Lower leg skin (tissue), 4 donors: Measurements from ENCODE around the gene CCDC14. TPM values are rescaled to one million over a fixed set of nuclear protein-coding genes. Genes with fewer than 3 reads are reported as not detected.
"Not testable (repeated sequence)": the region's sequence is repeated elsewhere in the genome, so short reads cannot be mapped to it uniquely, and the experiment has no call there.

Experiments used
- DNase-seq, 2 donors: peaks; one replicate each; pipeline ENCODE4 v3.0.0-alpha.2; 2019; ENCODE audit warnings: low spot score in 2 of 2
- H3K4me3 ChIP-seq: fragments of 200-600 bp; sonication (generic); 2 replicates; pipeline ENCODE4 v1.5.1; 2017; ENCODE audit warnings: mild to moderate bottlenecking, low read depth; ENCODE audit not compliant: poor library complexity, severe bottlenecking
- POLR2A ChIP-seq, 2 donors: fragments of 450-650 bp; IDR thresholded peaks; one replicate each; pipeline ENCODE4 v1.6.1; 2016 to 2017; ENCODE audit warnings: antibody characterized with exemption in 2 of 2, mild to moderate bottlenecking in 1 of 2, moderate library complexity in 1 of 2
- WGBS, 2 donors: methylation state at CpG; one replicate each; pipeline ENCODE4 v1.1.5; 2018; 5-methylcytosine and 5-hydroxymethylcytosine counted together
- intact Hi-C: fragments of 100-400 bp; cut with DNase I; formaldehyde crosslinking; loops from one replicate; pipeline ENCODE4 v1.15.0; 2023; ENCODE audit warnings: low total_unique reads
- total RNA-seq, 4 donors: library from RNA; depleted of rRNA; stranded (reverse); fragments of >200 nt; gene quantifications; one replicate each; pipeline ENCODE4 v1.1.0, GENCODE V29; 2016
- TF ChIP-seq, protein P1 (sequence below), 3 donors: fragments of 450-650 bp; IDR thresholded peaks; one replicate each; pipeline ENCODE4 v1.5.1; 2016; ENCODE audit warnings: antibody characterized with exemption in 3 of 3, mild to moderate bottlenecking in 3 of 3, moderate library complexity in 2 of 3

CCDC14 gene
- total RNA-seq, 4 donors from 2014 or later = 9.8 to 20.1 (median 12.9) TPM

DNA sequence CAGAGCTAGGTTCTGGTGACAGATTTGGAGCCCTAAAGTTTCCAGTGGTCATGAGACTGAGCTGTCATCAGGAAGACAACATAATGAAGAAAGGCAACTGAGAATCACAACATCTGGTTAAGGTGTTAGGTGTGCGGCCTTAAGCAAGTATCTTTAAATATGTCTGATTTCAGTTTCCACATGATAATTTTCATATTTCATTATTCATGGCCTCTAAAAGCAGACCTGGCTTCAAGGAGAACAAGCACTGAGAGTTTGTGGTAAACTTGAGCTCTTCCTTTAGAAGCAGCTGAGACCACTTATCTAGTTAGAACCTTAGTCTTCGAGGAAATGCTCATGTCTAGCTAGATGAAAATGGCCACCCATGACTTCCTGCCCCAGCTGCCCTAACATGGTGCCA lies 51.2 kb downstream of the CCDC14 start:
- no peak for TF ChIP-seq POLR2A (IDR thresholded peaks at IDR 0.05)
- TF ChIP-seq, protein P1, sequence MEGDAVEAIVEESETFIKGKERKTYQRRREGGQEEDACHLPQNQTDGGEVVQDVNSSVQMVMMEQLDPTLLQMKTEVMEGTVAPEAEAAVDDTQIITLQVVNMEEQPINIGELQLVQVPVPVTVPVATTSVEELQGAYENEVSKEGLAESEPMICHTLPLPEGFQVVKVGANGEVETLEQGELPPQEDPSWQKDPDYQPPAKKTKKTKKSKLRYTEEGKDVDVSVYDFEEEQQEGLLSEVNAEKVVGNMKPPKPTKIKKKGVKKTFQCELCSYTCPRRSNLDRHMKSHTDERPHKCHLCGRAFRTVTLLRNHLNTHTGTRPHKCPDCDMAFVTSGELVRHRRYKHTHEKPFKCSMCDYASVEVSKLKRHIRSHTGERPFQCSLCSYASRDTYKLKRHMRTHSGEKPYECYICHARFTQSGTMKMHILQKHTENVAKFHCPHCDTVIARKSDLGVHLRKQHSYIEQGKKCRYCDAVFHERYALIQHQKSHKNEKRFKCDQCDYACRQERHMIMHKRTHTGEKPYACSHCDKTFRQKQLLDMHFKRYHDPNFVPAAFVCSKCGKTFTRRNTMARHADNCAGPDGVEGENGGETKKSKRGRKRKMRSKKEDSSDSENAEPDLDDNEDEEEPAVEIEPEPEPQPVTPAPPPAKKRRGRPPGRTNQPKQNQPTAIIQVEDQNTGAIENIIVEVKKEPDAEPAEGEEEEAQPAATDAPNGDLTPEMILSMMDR (IDR thresholded peaks at IDR 0.05) = no peak
- H3K4me3 ChIP-seq = no peak overlapping the region
- intact Hi-C loops = no loop called here
- 89 to 93% methylated on average over 2 of the region's 2 CpGs for WGBS, 2 donors
- DNase-seq = no peak

DNA sequence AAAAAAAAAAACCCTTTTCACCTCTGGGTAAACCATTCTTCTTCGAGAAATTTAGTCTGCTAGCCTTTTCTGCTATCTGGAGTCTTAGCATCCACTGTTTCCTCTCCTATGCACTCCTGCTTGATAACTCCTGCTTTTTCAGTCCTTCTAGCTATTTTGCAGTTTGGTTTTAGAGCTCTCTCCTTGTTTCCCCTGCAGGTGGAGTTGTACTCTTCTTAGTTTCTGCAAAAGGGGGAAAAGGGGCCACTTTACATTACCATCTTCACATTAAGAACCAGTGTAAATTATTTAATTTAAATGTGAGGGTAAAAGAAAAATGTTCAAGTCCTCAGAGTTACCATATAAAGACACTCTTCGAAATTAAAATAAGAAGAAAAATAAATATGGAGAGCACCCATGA lies 53.3 kb downstream of the CCDC14 start:
- DNase-seq = no peak
- TF ChIP-seq POLR2A (IDR thresholded peaks at IDR 0.05) = no peak
- TF ChIP-seq, protein P1 (IDR thresholded peaks at IDR 0.05) = no peak

DNA sequence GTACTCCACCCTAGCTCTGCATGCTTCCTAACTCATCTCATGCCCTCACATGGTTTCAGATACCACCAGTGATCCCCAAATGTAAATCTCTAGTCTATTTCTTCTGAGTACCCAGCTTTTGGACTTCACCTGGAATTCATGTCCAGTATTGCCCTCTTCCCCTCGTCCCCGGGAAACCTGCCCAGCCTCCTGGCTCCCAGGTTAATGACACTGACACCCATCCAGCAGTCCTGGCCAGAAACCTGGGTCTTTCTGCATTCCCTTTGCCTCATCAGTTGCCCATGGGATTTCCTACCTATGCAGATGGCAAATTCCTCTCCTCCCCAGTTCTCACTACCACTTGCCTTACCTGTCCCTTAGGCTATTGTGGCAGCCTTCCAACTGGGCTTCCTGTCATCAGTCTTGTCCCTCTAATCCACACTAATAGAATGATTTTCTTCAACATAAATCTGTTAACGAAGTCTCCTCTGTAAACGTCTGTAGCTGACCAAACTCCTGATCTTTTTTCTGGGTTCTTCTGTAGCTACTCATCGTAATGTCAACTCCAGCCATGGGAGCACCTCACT lies 61.6 kb downstream of the CCDC14 start:
- intact Hi-C loops = no loop called here
- no peak overlapping the region for H3K4me3 ChIP-seq
- no peak for DNase-seq
- WGBS, 2 donors = 70 to 75% methylated on average over 5 of the region's 5 CpGs
- TF ChIP-seq, protein P1 (IDR thresholded peaks at IDR 0.05) = no peak
- no peak for TF ChIP-seq POLR2A (IDR thresholded peaks at IDR 0.05)

More for the DNA sequence above, 53.3 kb downstream of the CCDC14 start:
- WGBS, 2 donors = 72 to 77% methylated on average over 2 of the region's 2 CpGs
- intact Hi-C loops = no loop called here
- no peak overlapping the region for H3K4me3 ChIP-seq

DNA sequence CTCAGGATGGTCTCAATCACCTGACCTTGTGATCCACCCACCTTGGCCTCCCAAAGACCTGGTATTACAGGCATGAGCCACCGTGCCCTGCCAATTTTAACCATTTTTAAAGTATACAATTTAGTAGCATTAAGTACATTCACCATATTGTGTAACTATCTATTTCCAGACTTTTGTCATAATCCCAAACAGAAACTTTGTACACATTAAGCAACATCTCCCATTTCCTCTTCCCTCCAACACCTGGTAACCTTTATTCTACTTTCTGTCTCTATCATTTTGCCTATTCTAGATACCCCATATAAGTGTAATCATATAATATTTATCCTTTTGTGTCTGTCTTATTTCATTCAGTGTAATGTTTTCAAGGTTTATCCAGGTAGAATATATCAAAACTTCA lies 68.0 kb downstream of the CCDC14 start:
- no peak overlapping the region for H3K4me3 ChIP-seq
- intact Hi-C loops = no loop called here
- TF ChIP-seq, protein P1 (IDR thresholded peaks at IDR 0.05) = no peak
- TF ChIP-seq POLR2A (IDR thresholded peaks at IDR 0.05) = no peak
- 93 to 100% methylated on average over 1 of the region's 1 CpG for WGBS, 2 donors
- no peak for DNase-seq

DNA sequence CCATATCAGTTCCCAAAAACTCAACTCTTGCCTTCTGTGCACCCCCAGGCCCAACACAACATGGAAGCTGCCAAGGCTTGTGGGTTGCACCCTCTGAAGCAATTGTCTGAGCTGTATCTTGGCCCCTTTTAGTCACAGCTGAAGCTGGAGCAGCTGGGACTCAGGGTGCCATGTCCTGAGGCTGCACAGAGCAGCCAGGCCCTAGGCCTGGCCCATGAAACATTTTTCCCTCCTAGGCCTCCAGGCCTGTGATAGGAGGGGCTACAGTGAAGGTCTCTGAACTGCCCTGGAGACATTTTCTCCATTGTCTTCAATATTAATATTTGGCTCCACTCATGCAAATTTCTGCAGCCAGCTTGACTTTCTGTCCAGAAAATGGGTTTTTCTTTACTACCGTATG lies 68.8 kb downstream of the CCDC14 start:
- TF ChIP-seq, protein P1 (IDR thresholded peaks at IDR 0.05) = no peak
- TF ChIP-seq POLR2A (IDR thresholded peaks at IDR 0.05) = no peak
- intact Hi-C loops = no loop called here
- H3K4me3 ChIP-seq = no peak overlapping the region
- 0 to 3% methylated on average over 1 of the region's 1 CpG for WGBS, 2 donors
- no peak for DNase-seq

DNA sequence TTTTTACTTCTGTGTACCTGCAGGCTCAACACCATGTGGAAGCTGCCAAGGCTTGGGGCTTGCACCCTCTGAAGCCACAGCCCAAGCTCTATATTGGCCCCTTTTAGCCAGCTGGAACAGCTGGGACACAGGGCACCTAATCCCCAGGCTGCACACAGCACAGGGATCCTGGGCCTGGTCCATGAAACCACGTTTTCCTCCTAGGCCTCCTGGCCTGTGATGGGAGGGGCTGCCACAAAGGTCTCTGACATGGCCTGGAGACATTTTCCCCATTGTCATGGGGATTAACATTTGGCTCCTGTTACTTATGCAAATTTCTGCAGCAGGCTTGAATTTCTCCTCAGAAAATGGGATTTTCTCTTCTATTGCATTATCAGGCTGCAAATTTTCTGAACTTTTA lies 70.0 kb downstream of the CCDC14 start:
- intact Hi-C loops, H3K4me3 ChIP-seq, DNase-seq: not testable (repeated sequence)
- WGBS, 2 donors = 41 to 44% methylated on average over 1 of the region's 1 CpG

DNA sequence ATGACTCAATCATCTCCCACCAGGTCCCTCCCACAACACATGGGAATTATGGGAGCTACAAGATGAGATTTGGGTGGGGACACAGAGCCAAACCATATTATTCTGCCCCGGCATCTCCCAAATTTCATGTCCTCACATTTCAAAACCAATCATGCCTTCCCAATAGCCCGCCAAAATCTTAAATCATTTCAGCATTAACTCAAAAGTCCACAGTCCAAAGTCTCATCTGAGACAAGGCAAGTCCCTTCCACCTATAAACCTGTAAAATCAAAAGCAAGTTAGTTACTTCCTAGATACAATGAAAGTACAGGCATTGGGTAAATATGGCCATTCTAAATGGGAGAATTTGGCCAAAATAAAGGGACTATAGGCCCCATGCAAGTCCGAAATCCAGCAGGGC lies 70.9 kb downstream of the CCDC14 start:
- H3K4me3 ChIP-seq, intact Hi-C loops, DNase-seq: not testable (repeated sequence)
- WGBS, 2 donors = 96 to 98% methylated on average over 3 of the region's 3 CpGs
